Pons (tissue), 1 donor: ENCODE data around the gene AVPR2.

Source experiments
- DNase-seq: peaks from one replicate; pipeline ENCODE4 v3.0.0-alpha.2; 2016; ENCODE audit warnings: low spot score

AVPR2 gene

DNA sequence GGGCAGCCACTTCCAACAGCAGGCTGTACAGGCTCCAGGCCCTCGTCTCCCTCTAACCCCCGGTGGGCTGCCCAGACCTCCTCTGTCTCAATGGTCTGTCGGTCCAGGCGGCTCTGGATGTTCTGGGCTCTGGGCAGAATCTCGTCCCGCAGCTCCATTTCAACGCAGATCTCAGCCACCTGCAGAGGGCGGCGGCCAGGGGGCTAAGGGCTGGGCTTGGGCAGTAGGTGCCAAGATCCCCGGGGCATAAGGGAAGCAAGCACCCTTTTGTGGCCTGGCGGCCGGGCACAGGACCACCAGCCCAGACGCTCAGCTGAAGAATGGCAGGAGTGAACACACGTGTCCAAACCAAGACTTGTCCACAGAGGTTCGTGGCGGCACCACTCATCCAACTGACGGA lies 9.2 kb downstream of the AVPR2 start:
- DNase-seq, result no peak

- DNase-seq, result no peak
These were observed 13.4 kb downstream of the AVPR2 start for GRCh38 chrX:153917869-153918268.

- DNase-seq, result no peak
These were observed 14.8 kb downstream of the AVPR2 start for GRCh38 chrX:153919281-153919680.

DNA sequence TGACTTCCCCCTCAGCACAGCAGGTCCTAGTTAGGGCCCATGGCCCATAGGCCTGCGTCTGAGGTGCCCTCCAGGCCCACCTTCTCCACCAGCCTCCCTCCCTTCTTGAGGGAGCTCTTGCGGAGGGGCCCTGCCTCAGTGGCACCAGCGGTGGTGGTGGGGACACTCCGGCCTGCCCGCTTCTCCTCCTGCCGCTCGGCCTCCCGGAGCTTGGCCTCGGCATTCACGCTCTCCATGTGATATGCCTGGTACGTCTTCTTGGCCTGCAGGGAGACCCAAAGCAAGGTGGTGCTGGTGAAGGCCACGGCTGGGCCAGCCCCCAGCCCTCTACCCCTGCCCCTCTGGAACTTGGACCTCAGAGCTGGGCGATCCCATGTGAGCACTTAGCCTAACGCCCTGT lies 16.1 kb downstream of the AVPR2 start:
- DNase-seq, result no peak

DNA sequence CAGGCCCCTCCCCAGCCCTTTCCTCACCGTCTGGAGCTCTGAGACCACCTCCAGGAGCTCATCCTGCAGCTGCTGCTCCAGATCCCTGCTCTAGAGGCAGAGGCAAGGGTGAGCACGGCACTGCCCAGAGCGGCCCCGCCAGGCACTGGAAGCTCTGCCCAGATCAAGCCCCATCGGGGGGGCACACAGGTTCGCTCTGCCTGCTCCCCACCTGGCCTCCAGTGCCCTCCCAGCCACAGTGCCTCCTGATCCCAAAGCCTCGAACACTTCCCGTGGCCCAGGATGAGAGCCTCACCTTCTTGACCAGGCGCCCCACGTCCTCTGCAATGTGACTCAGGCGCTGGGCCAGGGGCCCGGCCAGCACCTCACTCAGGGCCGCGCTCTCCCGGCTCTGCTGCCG lies 16.6 kb downstream of the AVPR2 start:
- no peak for DNase-seq

- DNase-seq, result no peak
These were observed 17.3 kb downstream of the AVPR2 start for GRCh38 chrX:153921511-153922446.

- DNase-seq, result peak; percentile 44
These were observed 18.7 kb downstream of the AVPR2 start for GRCh38 chrX:153922932-153923857.

- DNase-seq, result peak; percentile 39
These were observed 19.8 kb downstream of the AVPR2 start for GRCh38 chrX:153924149-153924861.

DNA sequence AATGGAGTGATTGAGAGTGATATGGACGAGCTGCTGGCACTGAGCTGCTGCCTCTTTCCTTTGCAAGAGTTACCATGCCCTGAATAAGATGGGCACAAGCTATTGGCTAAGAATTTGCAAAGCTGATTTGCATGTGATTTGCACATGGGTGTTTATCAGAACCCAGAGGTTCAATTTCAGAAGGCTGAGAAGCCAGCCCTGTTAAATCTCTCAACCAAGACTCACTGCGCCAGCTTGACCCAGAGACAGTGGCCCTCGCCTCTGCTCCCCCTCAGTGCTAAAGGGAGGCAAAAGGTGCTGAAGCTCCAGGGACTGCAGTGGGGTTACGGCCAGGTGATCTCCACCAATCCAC lies 20.9 kb downstream of the AVPR2 start:
- DNase-seq, result no peak

DNA sequence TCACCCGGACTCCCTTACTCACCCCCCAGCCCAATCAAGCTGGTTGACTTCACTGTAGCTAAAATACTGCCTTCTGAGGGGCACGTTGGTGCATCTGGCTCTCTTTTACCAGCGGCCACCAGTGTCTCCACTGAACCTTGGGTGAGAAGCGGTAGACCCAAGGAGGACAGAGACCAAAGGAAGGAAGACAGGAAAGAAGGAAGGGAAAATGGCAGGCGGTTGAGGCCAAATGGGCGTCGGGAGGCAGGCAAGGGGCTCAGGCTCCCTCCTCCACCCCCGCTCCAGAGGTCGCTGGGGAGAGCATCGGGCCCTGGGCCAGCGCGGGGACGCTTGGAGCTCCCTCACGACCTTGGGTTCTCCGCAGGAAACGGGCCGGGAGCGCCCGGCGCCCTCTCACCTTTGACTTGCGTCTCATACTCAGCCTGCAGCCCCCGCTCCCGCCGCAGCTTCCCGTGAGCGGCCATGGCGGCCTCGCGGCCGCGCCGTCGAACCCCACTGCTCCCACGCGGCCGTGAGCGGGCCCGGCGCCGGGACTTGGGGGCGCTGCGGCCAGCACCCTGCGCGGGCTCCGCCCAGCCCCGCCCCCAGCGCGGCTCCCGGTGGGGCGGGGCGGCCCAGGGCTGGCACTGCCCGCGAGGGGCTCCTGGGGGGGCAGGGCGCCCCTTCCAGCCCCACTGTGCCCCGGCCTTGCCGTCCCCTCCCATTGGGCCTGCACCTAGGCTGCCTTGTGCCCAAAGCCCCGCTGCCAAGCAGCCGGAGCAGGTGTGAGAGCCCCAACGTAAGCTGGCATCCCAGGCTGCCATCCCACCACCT lies 21.5 kb downstream of the AVPR2 start, which contains the start of gene ARHGAP4:
TSS of gene ARHGAP4 (minus strand) at position 526 of the 813 bp plus-strand sequence. CDS start at position 464, 62 bp downstream.
- DNase-seq, result no peak

GRCh38 chrX:153926552-153926857 lies 22.0 kb downstream of the AVPR2 start:
- DNase-seq, result no peak

- DNase-seq, result no peak
These were observed 22.6 kb downstream of the AVPR2 start for GRCh38 chrX:153926858-153927671.

DNA sequence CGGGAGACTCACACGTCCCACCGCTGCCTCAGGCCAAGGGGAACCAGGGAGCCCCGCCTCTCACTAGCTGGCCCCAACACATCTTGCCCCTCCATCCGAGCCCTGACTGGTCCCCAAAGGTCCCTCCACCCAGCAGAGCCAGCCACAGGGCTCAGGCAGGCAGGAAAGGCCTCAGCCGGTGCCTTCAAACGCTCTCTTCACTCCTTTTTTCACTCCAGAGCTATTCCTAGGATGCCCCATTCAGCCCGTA lies 23.1 kb downstream of the AVPR2 start:
- no peak for DNase-seq

DNA sequence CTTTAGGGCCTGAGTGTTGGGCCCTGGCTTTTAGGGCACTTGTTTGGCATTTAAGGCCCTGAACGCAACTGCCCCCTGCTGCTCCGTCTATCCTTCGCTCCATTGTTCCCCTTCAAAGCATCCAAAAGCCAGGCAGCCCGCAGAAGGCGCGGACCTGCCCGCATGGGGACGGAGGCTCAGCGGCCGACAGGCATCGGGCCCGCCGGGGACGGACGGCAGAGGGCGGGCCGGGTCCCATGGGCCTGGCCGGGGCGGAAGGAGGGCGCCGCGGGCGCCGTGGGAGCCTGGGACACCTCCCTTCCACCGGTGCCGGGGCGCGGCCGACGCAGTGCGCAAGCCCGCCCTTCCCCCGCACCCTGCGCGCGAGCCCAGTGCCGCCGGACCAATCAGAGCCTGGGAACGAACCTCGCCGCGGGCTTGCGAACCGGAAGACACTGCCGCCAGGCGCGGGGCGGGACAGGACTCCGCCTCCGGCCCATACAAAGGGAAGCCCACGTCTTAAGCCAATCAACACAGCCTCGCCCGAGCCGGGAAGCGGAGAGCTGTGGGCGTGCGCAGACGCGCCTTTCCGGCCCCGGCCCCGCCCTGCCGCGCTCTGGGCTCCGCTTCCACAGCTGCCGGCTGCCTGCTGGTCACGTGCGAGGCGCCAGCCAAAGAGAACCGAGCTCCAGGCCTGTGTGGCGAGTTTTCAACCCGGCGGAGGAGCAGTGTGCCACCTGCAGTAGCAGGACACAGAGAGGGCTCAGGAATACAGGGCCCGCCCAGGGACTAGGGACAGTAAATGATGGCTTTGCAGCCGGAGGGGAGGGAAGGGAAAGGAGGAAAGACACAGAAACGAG lies 23.7 kb downstream of the AVPR2 start:
- DNase-seq, result peak; percentile 94

GRCh38 chrX:153928846-153929245 lies 24.4 kb downstream of the AVPR2 start:
- no peak for DNase-seq

GRCh38 chrX:153929576-153929975 lies 25.1 kb downstream of the AVPR2 start:
- DNase-seq, result no peak

- DNase-seq, result no peak
These were observed 25.8 kb downstream of the AVPR2 start for GRCh38 chrX:153930011-153930910.

- no peak for DNase-seq
These were observed 26.7 kb downstream of the AVPR2 start for GRCh38 chrX:153931151-153931550.

- DNase-seq, result no peak
These were observed 27.3 kb downstream of the AVPR2 start for GRCh38 chrX:153931748-153932147.
